IMR-90 (cell line): ENCODE measurements around the gene SLC22A4. TPM values are rescaled to one million over a fixed set of nuclear protein-coding genes. Genes with fewer than 3 reads are reported as not detected.

Source experiments
- ATAC-seq: fragments of 200-7000 bp; cut with Tn5 transposase; 2 replicates; pipeline ENCODE4 v1.9.1; 2020; ENCODE audit warnings: low read depth, mild to moderate bottlenecking, moderate library complexity
- BruUV-seq: library from RNA; stranded (reverse); fragments of 400-500 nt; replicated peaks from 2 replicates; lab custom pipeline; 2021; lab: Mats Ljungman, UMichigan
- CTCF ChIA-PET: fragments of 300-600 bp; formaldehyde crosslinking; extraction: SDS; loops from one replicate; lab custom pipeline; 2021; ENCODE audit warnings: antibody characterized with exemption; lab: Yijun Ruan, JAX
- POLR2A ChIA-PET: fragments of 300-600 bp; sonication (Branson Sonifier 250); formaldehyde crosslinking; loops from one replicate; lab custom pipeline; 2022; ENCODE audit warnings: antibody characterized with exemption; ENCODE audit not compliant: unreplicated experiment; lab: Charles Lee
- DNase-seq: peaks from one replicate; pipeline ENCODE4 v3.0.0; 2013
- H2AFZ ChIP-seq: replicated peaks from 2 replicates; pipeline ENCODE3; 2013; ENCODE audit warnings: low read length, mild to moderate bottlenecking; ENCODE audit not compliant: poor library complexity
- H2AK5ac ChIP-seq: 2 replicates; pipeline ENCODE4 v1.6.1; 2013; ENCODE audit warnings: low read depth, low read length, inconsistent platforms
- H2AK9ac ChIP-seq: replicated peaks from 2 replicates; pipeline ENCODE3; 2013; ENCODE audit warnings: mild to moderate bottlenecking, low read depth, low read length, moderate library complexity; ENCODE audit not compliant: poor library complexity
- H2BK120ac ChIP-seq: 2 replicates; pipeline ENCODE4 v1.6.1; 2013; ENCODE audit warnings: low read depth, low read length, inconsistent platforms
- H2BK15ac ChIP-seq: 3 replicates; pipeline ENCODE4 v1.6.1; 2013; ENCODE audit warnings: low read depth, low read length, inconsistent platforms
- H2BK20ac ChIP-seq: 2 replicates; pipeline ENCODE4 v1.6.1; 2013; ENCODE audit warnings: low read depth, mild to moderate bottlenecking, inconsistent platforms, low read length, moderate library complexity
- H2BK5ac ChIP-seq: 2 replicates; pipeline ENCODE4 v1.6.1; 2013; ENCODE audit warnings: mild to moderate bottlenecking, low read depth, low read length, inconsistent platforms; ENCODE audit not compliant: poor library complexity, severe bottlenecking
- H3K14ac ChIP-seq: replicated peaks from 2 replicates; pipeline ENCODE4 v1.6.1; 2013; ENCODE audit warnings: low read depth, low read length, inconsistent platforms
- H3K18ac ChIP-seq: 2 replicates; pipeline ENCODE4 v1.6.1; 2013; ENCODE audit warnings: low read depth, low read length, control low read depth
- H3K23ac ChIP-seq: 2 replicates; pipeline ENCODE4 v1.6.1; 2013; ENCODE audit warnings: low read depth, low read length, inconsistent platforms
- H3K27ac ChIP-seq: 2 replicates; pipeline ENCODE4 v1.5.1; 2013; ENCODE audit warnings: mild to moderate bottlenecking, control low read depth, low read length; ENCODE audit not compliant: insufficient read depth
- H3K27me3 ChIP-seq: 2 replicates; pipeline ENCODE4 v1.6.1; 2013; ENCODE audit warnings: low read length; ENCODE audit not compliant: control insufficient read depth, insufficient read depth
- H3K36me3 ChIP-seq: 2 replicates; pipeline ENCODE4 v1.6.1; 2013; ENCODE audit warnings: low read length, mixed read lengths; ENCODE audit not compliant: control insufficient read depth, insufficient read depth
- H3K4ac ChIP-seq: 2 replicates; pipeline ENCODE4 v1.6.1; 2013; ENCODE audit warnings: low read depth, low read length, inconsistent platforms
- H3K4me1 ChIP-seq: 2 replicates; pipeline ENCODE4 v1.6.1; 2013; ENCODE audit warnings: low read length, mixed read lengths; ENCODE audit not compliant: control insufficient read depth, insufficient read depth
- H3K4me2 ChIP-seq: 2 replicates; pipeline ENCODE4 v1.6.1; 2013; ENCODE audit warnings: low read depth, mild to moderate bottlenecking, control low read depth, low read length, moderate library complexity
- H3K4me3 ChIP-seq: 2 replicates; pipeline ENCODE4 v1.5.1; 2013; ENCODE audit warnings: low read depth, mild to moderate bottlenecking, control low read depth, low read length, moderate library complexity; ENCODE audit not compliant: insufficient read depth
- H3K56ac ChIP-seq: 2 replicates; pipeline ENCODE4 v1.6.1; 2013; ENCODE audit warnings: low read length, inconsistent platforms; ENCODE audit not compliant: insufficient read depth; ENCODE audit errors: extremely low read depth
- H3K79me1 ChIP-seq, 2 experiments: 2 replicates each; pipeline ENCODE4 v1.6.1; 2013; ENCODE audit warnings: low read length in 2 of 2, inconsistent platforms in 1 of 2, low read depth in 1 of 2
- H3K9ac ChIP-seq: 2 replicates; pipeline ENCODE4 v1.6.1; 2013; ENCODE audit warnings: low read depth, low read length, control low read depth
- H3K9me1 ChIP-seq: 2 replicates; pipeline ENCODE4 v1.6.1; 2013; ENCODE audit warnings: low read length, inconsistent platforms; ENCODE audit not compliant: insufficient read depth
- H3K9me3 ChIP-seq: 2 replicates; pipeline ENCODE4 v1.6.1; 2013; ENCODE audit warnings: low read length; ENCODE audit not compliant: control insufficient read depth, insufficient read depth
- H4K20me1 ChIP-seq: 2 replicates; pipeline ENCODE4 v1.6.1; 2013; ENCODE audit warnings: low read length, inconsistent platforms; ENCODE audit not compliant: insufficient read depth
- H4K5ac ChIP-seq: 2 replicates; pipeline ENCODE4 v1.6.1; 2013; ENCODE audit warnings: mild to moderate bottlenecking, low read depth, low read length, control low read depth
- H4K8ac ChIP-seq, 2 experiments: 2 replicates each; pipeline ENCODE4 v1.6.1; 2013; ENCODE audit warnings: low read depth in 2 of 2, low read length in 2 of 2, control low read depth in 1 of 2, inconsistent platforms in 1 of 2
- H4K91ac ChIP-seq: 2 replicates; pipeline ENCODE4 v1.6.1; 2013; ENCODE audit warnings: low read depth, low read length, inconsistent platforms; ENCODE audit not compliant: insufficient read depth
- CEBPB ChIP-seq: IDR thresholded peaks from 2 replicates; pipeline ENCODE4 v1.6.1; 2012; ENCODE audit warnings: low read depth, low read length, improper control_type of control experiment
- CHD1 ChIP-seq: IDR thresholded peaks from 2 replicates; pipeline ENCODE4 v1.6.1; 2012; ENCODE audit warnings: low read depth, low read length, improper control_type of control experiment
- ELK1 ChIP-seq: fragments of 150-350 bp; IDR thresholded peaks from 2 replicates; pipeline ENCODE4 v1.6.1; 2016; ENCODE audit warnings: low read depth, mild to moderate bottlenecking, low read length, moderate library complexity, borderline replicate concordance
- MAFK ChIP-seq: IDR thresholded peaks from 2 replicates; pipeline ENCODE4 v1.6.1; 2012; ENCODE audit warnings: low read depth, low read length, improper control_type of control experiment
- MAZ ChIP-seq: IDR thresholded peaks from 2 replicates; pipeline ENCODE4 v1.6.1; 2012; ENCODE audit warnings: low read depth, mild to moderate bottlenecking, low read length, improper control_type of control experiment, moderate library complexity, borderline replicate concordance
- NFE2L2 ChIP-seq: fragments of 150-350 bp; IDR thresholded peaks from 2 replicates; pipeline ENCODE4 v1.6.1; 2016; ENCODE audit warnings: low read depth, mild to moderate bottlenecking, low read length
- POLR2A ChIP-seq: IDR thresholded peaks from 2 replicates; pipeline ENCODE4 v1.6.1; 2012; ENCODE audit warnings: mild to moderate bottlenecking, low read depth, low read length
- RAD21 ChIP-seq: IDR thresholded peaks from 2 replicates; pipeline ENCODE4 v1.6.1; 2012; ENCODE audit warnings: low read length, improper control_type of control experiment
- RCOR1 ChIP-seq: IDR thresholded peaks from 2 replicates; pipeline ENCODE4 v1.6.1; 2012; ENCODE audit warnings: mild to moderate bottlenecking, low read length, improper control_type of control experiment; ENCODE audit not compliant: insufficient replicate concordance
- RFX5 ChIP-seq: IDR thresholded peaks from 2 replicates; pipeline ENCODE4 v1.8.0; 2012; ENCODE audit warnings: low read depth, mild to moderate bottlenecking, low read length, moderate library complexity
- SMC3 ChIP-seq: fragments of 150-350 bp; IDR thresholded peaks from 2 replicates; pipeline ENCODE4 v1.6.1; 2016; ENCODE audit warnings: low read depth, mild to moderate bottlenecking, antibody characterized with exemption, low read length, moderate library complexity
- USF2 ChIP-seq: fragments of 150-350 bp; IDR thresholded peaks from 2 replicates; pipeline ENCODE4 v1.6.1; 2017; ENCODE audit warnings: mild to moderate bottlenecking, antibody characterized with exemption, low read length, low read depth
- WGBS, 2 experiments: methylation state at CpG; one replicate each; pipeline versions ENCODE4 v1.1.5 to v1.1.7; 2013; ENCODE audit warnings: missing lambda C conversion rate in 2 of 2; ENCODE audit not compliant: insufficient read length in 1 of 2; ENCODE audit errors: extremely low coverage in 2 of 2; 5-methylcytosine and 5-hydroxymethylcytosine counted together
- dilution Hi-C: fragments of 300-500 bp; cut with HindIII; formaldehyde crosslinking; loops from one replicate; pipeline ENCODE4 v1.14.3; 2018; ENCODE audit warnings: low sequenced_read_pairs; ENCODE audit not compliant: unreplicated experiment
- in situ Hi-C: fragments of 300-500 bp; cut with MboI; formaldehyde crosslinking; loops from 3 replicates; pipeline ENCODE4 v1.14.3; 2019; ENCODE audit warnings: low sequenced_read_pairs, inconsistent platforms, mixed read lengths
- intact Hi-C: fragments of 100-400 bp; cut with micrococcal nuclease; formaldehyde crosslinking; loops from 2 replicates; pipeline ENCODE4 v1.10.0; 2022
- polyA plus RNA-seq, 3 experiments: library from polyadenylated mRNA; depleted of rRNA; stranded (reverse); fragments of >200 nt; gene quantifications; 2 replicates each; pipeline ENCODE4 v1.2.3, GENCODE V29; 2012; ENCODE audit warnings: low replicate concordance in 1 of 3
- total RNA-seq: library from RNA; depleted of rRNA; stranded (reverse); fragments of >200 nt; gene quantifications from 2 replicates; pipeline ENCODE4 v1.2.3, GENCODE V29; 2012
- TF ChIP-seq, protein P1 (sequence below): conservative IDR thresholded peaks from 2 replicates; pipeline ENCODE4 v1.5.1; 2012; ENCODE audit warnings: mild to moderate bottlenecking, low read depth, low read length, improper control_type of control experiment

SLC22A4 gene
- total and polyA plus RNA-seq, 2 of the 4 experiments (the other 2 are of a cell fraction), result 2.6 to 3.2 TPM

DNA sequence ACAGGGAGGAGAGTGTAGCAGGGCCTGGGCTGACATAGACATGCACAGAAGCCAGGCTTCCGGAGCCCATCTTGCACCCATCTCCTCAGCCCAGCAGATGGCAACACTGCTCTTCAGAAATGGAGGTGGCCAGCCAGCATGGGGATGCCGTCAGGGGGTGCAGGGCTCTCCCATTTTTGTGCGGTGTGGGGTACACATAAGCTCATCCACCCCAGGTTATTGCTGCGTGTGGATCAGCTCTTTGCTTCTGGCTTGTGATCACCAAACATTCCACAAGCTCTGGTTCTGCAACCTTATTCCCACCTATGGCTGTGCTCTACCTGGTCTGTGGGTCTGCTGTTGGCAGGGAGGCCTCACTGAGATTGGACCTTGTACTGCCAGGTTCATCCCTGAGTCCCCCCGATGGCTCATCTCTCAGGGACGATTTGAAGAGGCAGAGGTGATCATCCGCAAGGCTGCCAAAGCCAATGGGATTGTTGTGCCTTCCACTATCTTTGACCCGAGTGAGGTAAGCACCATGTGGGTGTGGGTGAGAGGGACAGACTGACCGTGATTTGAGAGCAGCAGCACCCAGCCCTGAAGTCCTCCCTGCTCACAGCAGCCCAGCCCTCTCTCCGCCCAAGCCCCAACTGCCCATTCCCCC lies 92.6 kb downstream of the SLC22A4 start:
- Histone ChIP-seq H3K9me3 (no peaks in the 10 kb centered on the region), H4K8ac (peak overlapping the region in 1 of 2 experiments; percentile 80; a peak in 2 of 4 replicates), H3K4me1 (peaks cover 33% of the 10 kb centered on the region), H2AK9ac (peak overlapping the region; percentile 96), H3K9me1 (peaks cover 26% of the 10 kb centered on the region), H3K9ac (no peak overlapping the region; the same call in 1 of the 2 replicates), H3K4ac (peak overlapping the region; percentile 84), H2BK120ac (peak overlapping the region; percentile 92), H4K91ac (peak overlapping the region; percentile 92), H3K79me1 (peaks cover 0 to 13% of the 10 kb centered on the region in 2 experiments; a peak in 2 of 4 replicates), H3K18ac (peak overlapping the region; percentile 71), H2BK5ac (peak overlapping the region; percentile 69), H2BK20ac (peak overlapping the region; percentile 63), H2AK5ac (peak overlapping the region; percentile 98), H3K27me3 (no peaks in the 10 kb centered on the region), H3K56ac (no peak overlapping the region), H3K14ac (peak overlapping the region; percentile 71; the same call in 1 of the 2 replicates), H3K4me3 (no peak overlapping the region), H3K36me3 (no peaks in the 10 kb centered on the region), H4K20me1 (peaks cover 3% of the 10 kb centered on the region; the same call in 1 of the 2 replicates), H3K23ac (peak overlapping the region; percentile 9; the same call in 1 of the 2 replicates), H3K27ac (peak overlapping the region; percentile 79), H4K5ac (peak overlapping the region; percentile 74), H2BK15ac (peak overlapping the region; percentile 88; the same call in 1 of the 3 replicates), H3K4me2 (no peak overlapping the region; the same call in 1 of the 2 replicates), H2AFZ (peak overlapping the region; percentile 80)
- WGBS, 2 experiments, result 0% methylated on average over 1 of the region's 10 CpGs; no CpG with 5 or more reads in 1 of the 2 experiments
- peak; percentile 71 for DNase-seq
- dilution Hi-C loops (no loop called here), in situ Hi-C loops (loop anchor here (5.0 to 10.0 kb wide), 3 partner anchors 116 to 496 kb away; no protein-coding TSS in a partner anchor), intact Hi-C loops (loop anchor here (1.0 to 10.0 kb wide), 6 partner anchors 32 to 698 kb away; no protein-coding TSS in a partner anchor)
- peak; percentile 68 for ATAC-seq
- no TSS peak for BruUV-seq
- CTCF ChIA-PET, result interaction anchor here (0.6 to 3.9 kb wide), 6 partner anchors 11 to 837 kb away, joined by 3 to 30 read pairs (median 3); partner anchors contain the start of gene SLC22A5
- POLR2A ChIA-PET, result interaction anchor here (0.8 kb wide), 1 partner anchor 104 kb away, joined by 5 read pairs; the partner anchor contains the start of gene IRF1
- no peak for TF ChIP-seq RCOR1
- TF ChIP-seq MAFK, result no peak
- 0 out of 2 replicates have a peak, but pooled peaks have one; percentile 36 for TF ChIP-seq POLR2A
- no peak for TF ChIP-seq NFE2L2
- TF ChIP-seq CHD1, result no peak
- peak; percentile 96 for TF ChIP-seq RAD21
- no peak for TF ChIP-seq ELK1
- no peak for TF ChIP-seq CEBPB
- TF ChIP-seq MAZ, result no peak
- no peak for TF ChIP-seq USF2
- TF ChIP-seq, protein P1, sequence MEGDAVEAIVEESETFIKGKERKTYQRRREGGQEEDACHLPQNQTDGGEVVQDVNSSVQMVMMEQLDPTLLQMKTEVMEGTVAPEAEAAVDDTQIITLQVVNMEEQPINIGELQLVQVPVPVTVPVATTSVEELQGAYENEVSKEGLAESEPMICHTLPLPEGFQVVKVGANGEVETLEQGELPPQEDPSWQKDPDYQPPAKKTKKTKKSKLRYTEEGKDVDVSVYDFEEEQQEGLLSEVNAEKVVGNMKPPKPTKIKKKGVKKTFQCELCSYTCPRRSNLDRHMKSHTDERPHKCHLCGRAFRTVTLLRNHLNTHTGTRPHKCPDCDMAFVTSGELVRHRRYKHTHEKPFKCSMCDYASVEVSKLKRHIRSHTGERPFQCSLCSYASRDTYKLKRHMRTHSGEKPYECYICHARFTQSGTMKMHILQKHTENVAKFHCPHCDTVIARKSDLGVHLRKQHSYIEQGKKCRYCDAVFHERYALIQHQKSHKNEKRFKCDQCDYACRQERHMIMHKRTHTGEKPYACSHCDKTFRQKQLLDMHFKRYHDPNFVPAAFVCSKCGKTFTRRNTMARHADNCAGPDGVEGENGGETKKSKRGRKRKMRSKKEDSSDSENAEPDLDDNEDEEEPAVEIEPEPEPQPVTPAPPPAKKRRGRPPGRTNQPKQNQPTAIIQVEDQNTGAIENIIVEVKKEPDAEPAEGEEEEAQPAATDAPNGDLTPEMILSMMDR, result peak; percentile 93
- TF ChIP-seq RFX5, result no peak
- peak; percentile 90 for TF ChIP-seq SMC3
